Motor neuron (in vitro differentiated cells): Measurements from ENCODE around the gene PORCN. TPM values are rescaled to one million over a fixed set of nuclear protein-coding genes. Genes with fewer than 3 reads are reported as not detected.

ENCODE experiments used
- ATAC-seq, 8 experiments: fragments of 200-7000 bp; cut with Tn5 transposase; replicated peaks in 6 of 8; 2 replicates each; pipeline ENCODE4 v1.8.0; 2021; ENCODE audit warnings: mild to moderate bottlenecking in 8 of 8, moderate library complexity in 8 of 8
- H3K27ac ChIP-seq, 2 donors: fragments of 250-450 bp; sonication (Bioruptor Pico); 2 replicates each; pipeline ENCODE4 v1.9.0; 2021; ENCODE audit warnings: antibody characterized with exemption in 2 of 2, mild to moderate bottlenecking in 2 of 2, moderate library complexity in 1 of 2
- H3K4me1 ChIP-seq, 2 donors: fragments of 250-450 bp; sonication (Bioruptor Pico); replicated peaks in 1 of 2; 2 replicates each; pipeline ENCODE4 v1.6.1; 2021; ENCODE audit warnings: antibody characterized with exemption in 2 of 2, mild to moderate bottlenecking in 2 of 2, moderate library complexity in 1 of 2
- H3K4me3 ChIP-seq, 5 donors: fragments of 250-450 bp; sonication (Bioruptor Pico); 2 replicates each; pipeline ENCODE4 v1.9.0; 2021; ENCODE audit warnings: antibody characterized with exemption in 5 of 5, mild to moderate bottlenecking in 5 of 5, moderate library complexity in 4 of 5
- WGBS, 10 experiments: fragments of 450-650 bp; shearing (Covaris generic); methylation state at CpG; one replicate each; pipeline ENCODE4 v1.0.0; 2022; 5-methylcytosine and 5-hydroxymethylcytosine counted together
- in situ Hi-C, 9 experiments: fragments of 400-800 bp; cut with MboI; loops; one replicate each; pipeline ENCODE4 v1.15.0; 2021; ENCODE audit warnings: low sequenced_read_pairs in 9 of 9, low pct_unique_long_range_greater_than_20kb in 2 of 9; ENCODE audit not compliant: unreplicated experiment in 9 of 9
- total RNA-seq, 8 experiments: library from RNA; unstranded; fragments of 300-600 nt; gene quantifications; 2 replicates each; pipeline versions ENCODE4 v1.2.3 to v1.2.4, GENCODE V29; 2022

PORCN gene
- total RNA-seq, 8 experiments from 2014 or later, result 7.7 to 19.5 (median 14.2) TPM

GRCh38 chrX:48504261-48504660 is 4.5 kb upstream of the PORCN start:
- Histone ChIP-seq H3K27ac (no peak overlapping the region), H3K4me3 (no peak overlapping the region), H3K4me1 (no peaks in the 10 kb centered on the region)
- 60 to 100% (median 100%) methylated on average over 1 to 2 of the region's 7 CpGs; no CpG with 5 or more reads in 7 of the 10 experiments for WGBS, 10 experiments
- ATAC-seq, result no peak
- in situ Hi-C loops, result no loop called here

GRCh38 chrX:48505481-48505880 is 3.3 kb upstream of the PORCN start:
- 71 to 100% (median 83%) methylated on average over 1 to 5 of the region's 5 CpGs; no CpG with 5 or more reads in 3 of the 10 experiments for WGBS, 10 experiments

GRCh38 chrX:48507246-48507645 is 1.5 kb upstream of the PORCN start:
- Histone ChIP-seq H3K4me1 (no peaks in the 10 kb centered on the region), H3K4me3 (no peak overlapping the region), H3K27ac (no peak overlapping the region)
- WGBS, 10 experiments, result 0 to 100% (median 36%) methylated on average over 1 to 5 of the region's 5 CpGs; no CpG with 5 or more reads in 5 of the 10 experiments
- in situ Hi-C loops, result no loop called here
- no peak for ATAC-seq

More at GRCh38 chrX:48505481-48505880, 3.3 kb upstream of the PORCN start:
- no peak overlapping the region for H3K4me3 ChIP-seq
- no peak overlapping the region for H3K27ac ChIP-seq
- no peaks in the 10 kb centered on the region for H3K4me1 ChIP-seq
- no peak for ATAC-seq
- in situ Hi-C loops, result no loop called here

- in situ Hi-C loops, result no loop called here
- ATAC-seq, result peak in 6 of 8 experiments; percentile 10 to 57 (median 50)
- Histone ChIP-seq H3K27ac (peak overlapping the region; percentile 69 to 79), H3K4me3 (peak overlapping the region; percentile 53 to 88 (median 73)), H3K4me1 (no peaks in the 10 kb centered on the region)
- 0% methylated on average over 1 of the region's 16 CpGs; no CpG with 5 or more reads in 8 of the 10 experiments for WGBS, 10 experiments
Observed at GRCh38 chrX:48509245-48509590, 426 bp downstream of the PORCN start.

GRCh38 chrX:48509619-48510018 is 827 bp downstream of the PORCN start:
- Histone ChIP-seq H3K27ac (peak overlapping the region in 1 of 2 donors; percentile 69), H3K4me1 (no peaks in the 10 kb centered on the region), H3K4me3 (peak overlapping the region; percentile 53 to 88 (median 73))
- WGBS, 10 experiments, result 32% methylated on average over 3 of the region's 11 CpGs; no CpG with 5 or more reads in 9 of the 10 experiments
- ATAC-seq, result no peak
- in situ Hi-C loops, result no loop called here

- ATAC-seq, result no peak
- Histone ChIP-seq H3K27ac (no peak overlapping the region), H3K4me3 (no peak overlapping the region), H3K4me1 (no peaks in the 10 kb centered on the region)
- WGBS, 10 experiments, result 0 to 80% (median 33%) methylated on average over 1 of the region's 4 CpGs; no CpG with 5 or more reads in 7 of the 10 experiments
- in situ Hi-C loops, result no loop called here
Observed at GRCh38 chrX:48511560-48511959, 2.8 kb downstream of the PORCN start.

- in situ Hi-C loops, result no loop called here
Observed at GRCh38 chrX:48512371-48512935, 3.7 kb downstream of the PORCN start.

GRCh38 chrX:48513670-48514069 is 4.9 kb downstream of the PORCN start:
- in situ Hi-C loops, result no loop called here
- no peaks in the 10 kb centered on the region for H3K4me1 ChIP-seq
- WGBS, 10 experiments, result 53 to 80% (median 80%) methylated on average over 1 to 4 of the region's 4 CpGs; no CpG with 5 or more reads in 6 of the 10 experiments
- H3K27ac ChIP-seq, result no peak overlapping the region
- no peak overlapping the region for H3K4me3 ChIP-seq
- ATAC-seq, result no peak

More at GRCh38 chrX:48512371-48512935, 3.7 kb downstream of the PORCN start:
- no peak overlapping the region for H3K27ac ChIP-seq
- ATAC-seq, result no peak
- H3K4me1 ChIP-seq, result no peaks in the 10 kb centered on the region
- 58% methylated on average over 5 of the region's 20 CpGs; no CpG with 5 or more reads in 9 of the 10 experiments for WGBS, 10 experiments
- H3K4me3 ChIP-seq, result no peak overlapping the region

GRCh38 chrX:48514126-48514806 is 5.5 kb downstream of the PORCN start:
- in situ Hi-C loops, result no loop called here
- ATAC-seq, result no peak
- Histone ChIP-seq H3K4me1 (no peaks in the 10 kb centered on the region), H3K4me3 (no peak overlapping the region), H3K27ac (no peak overlapping the region)
- 37 to 100% (median 80%) methylated on average over 1 to 2 of the region's 16 CpGs; no CpG with 5 or more reads in 5 of the 10 experiments for WGBS, 10 experiments

- no peak for ATAC-seq
Observed at GRCh38 chrX:48514868-48515460, 6.2 kb downstream of the PORCN start.

GRCh38 chrX:48515842-48516241 is 7.0 kb downstream of the PORCN start:
- 88 to 100% (median 100%) methylated on average over 1 to 6 of the region's 10 CpGs; no CpG with 5 or more reads in 7 of the 10 experiments for WGBS, 10 experiments
- in situ Hi-C loops, result no loop called here
- no peak for ATAC-seq
- Histone ChIP-seq H3K4me1 (no peaks in the 10 kb centered on the region), H3K27ac (no peak overlapping the region), H3K4me3 (no peak overlapping the region)

More at GRCh38 chrX:48514868-48515460, 6.2 kb downstream of the PORCN start:
- in situ Hi-C loops, result no loop called here
- Histone ChIP-seq H3K27ac (no peak overlapping the region), H3K4me3 (no peak overlapping the region), H3K4me1 (no peaks in the 10 kb centered on the region)
- 51 to 100% (median 88%) methylated on average over 1 to 7 of the region's 9 CpGs; no CpG with 5 or more reads in 6 of the 10 experiments for WGBS, 10 experiments

- Histone ChIP-seq H3K27ac (no peak overlapping the region), H3K4me1 (peaks cover 0 to 2% of the 10 kb centered on the region in 2 donors), H3K4me3 (no peak overlapping the region)
- in situ Hi-C loops, result no loop called here
- WGBS, 10 experiments, result 53 to 100% (median 80%) methylated on average over 1 to 6 of the region's 10 CpGs; no CpG with 5 or more reads in 5 of the 10 experiments
- no peak for ATAC-seq
Observed at GRCh38 chrX:48516285-48516684, 7.5 kb downstream of the PORCN start.

GRCh38 chrX:48516987-48517386 is 8.2 kb downstream of the PORCN start:
- 60 to 92% methylated on average over 1 to 2 of the region's 5 CpGs; no CpG with 5 or more reads in 8 of the 10 experiments for WGBS, 10 experiments
- in situ Hi-C loops, result no loop called here
- peaks cover 0 to 2% of the 10 kb centered on the region in 2 donors for H3K4me1 ChIP-seq
- H3K4me3 ChIP-seq, result no peak overlapping the region
- ATAC-seq, result no peak
- no peak overlapping the region for H3K27ac ChIP-seq
